Keratinocyte (primary cell): Measurements from ENCODE around the gene LSM4. TPM values are rescaled to one million over a fixed set of nuclear protein-coding genes. Genes with fewer than 3 reads are reported as not detected.
A peak's percentile ranks its signal among the peaks of the same experiment; 100 is the strongest.

Experiments used
- DNase-seq: peaks from one replicate; pipeline ENCODE4 v3.0.0-alpha.2; 2011; ENCODE audit warnings: low read depth, missing footprints, low spot score
- FAIRE-seq: peaks from 2 replicates; lab custom pipeline; 2011; peaks lifted over from hg19 to GRCh38; lab: Jason Lieb, UNC
- H2AFZ ChIP-seq: 2 replicates; pipeline ENCODE4 v1.6.0; 2012; ENCODE audit warnings: low read length, control low read depth, inconsistent platforms; ENCODE audit not compliant: control insufficient read depth
- H3K27ac ChIP-seq: 2 replicates; pipeline ENCODE4 v1.5.1; 2011; ENCODE audit warnings: low read length; ENCODE audit not compliant: control insufficient read depth, insufficient read depth
- H3K27me3 ChIP-seq: 3 replicates; pipeline ENCODE4 v1.6.0; 2011; ENCODE audit warnings: low read length; ENCODE audit not compliant: control insufficient read depth, insufficient read depth; ENCODE audit errors: extremely low read depth
- H3K36me3 ChIP-seq, 2 experiments: 2 replicates in 1 of 2; 3 replicates in 1 of 2; pipeline ENCODE4 v1.5.1; 2011; ENCODE audit warnings: low read length in 2 of 2, mild to moderate bottlenecking in 1 of 2; ENCODE audit not compliant: control insufficient read depth in 2 of 2, insufficient read depth in 2 of 2; ENCODE audit errors: extremely low read depth in 1 of 2
- H3K4me1 ChIP-seq: 3 replicates; pipeline ENCODE4 v1.5.1; 2011; ENCODE audit warnings: low read length; ENCODE audit not compliant: control insufficient read depth, insufficient read depth; ENCODE audit errors: extremely low read depth
- H3K4me2 ChIP-seq: 3 replicates; pipeline ENCODE4 v1.6.0; 2011; ENCODE audit warnings: low read depth, low read length; ENCODE audit not compliant: control insufficient read depth, insufficient read depth; ENCODE audit errors: extremely low read depth
- H3K4me3 ChIP-seq, 3 experiments: fragments of 200-600 bp in 1 of 3; sonication (generic) in 1 of 3; 2 replicates in 2 of 3; 3 replicates in 1 of 3; pipeline ENCODE4 v1.5.1; 2011 to 2016; ENCODE audit warnings: low read length in 3 of 3, mild to moderate bottlenecking in 3 of 3, control low read depth in 2 of 3, inconsistent platforms in 1 of 3, low read depth in 1 of 3, mixed read lengths in 1 of 3, mixed run types in 1 of 3, moderate library complexity in 1 of 3; ENCODE audit not compliant: control insufficient read depth in 2 of 3, insufficient read depth in 2 of 3; ENCODE audit errors: extremely low read depth in 1 of 3
- H3K79me2 ChIP-seq: 2 replicates; pipeline ENCODE4 v1.6.0; 2012; ENCODE audit warnings: low read length; ENCODE audit not compliant: control insufficient read depth, insufficient read depth
- H3K9ac ChIP-seq: 3 replicates; pipeline ENCODE4 v1.6.0; 2011; ENCODE audit warnings: low read length; ENCODE audit not compliant: control insufficient read depth, insufficient read depth; ENCODE audit errors: extremely low read depth
- H3K9me1 ChIP-seq: 3 replicates; pipeline ENCODE4 v1.6.0; 2011; ENCODE audit warnings: low read length; ENCODE audit not compliant: control insufficient read depth, insufficient read depth; ENCODE audit errors: extremely low read depth
- H3K9me3 ChIP-seq: 2 replicates; pipeline ENCODE4 v1.5.1; 2012; ENCODE audit warnings: low read depth, low read length; ENCODE audit not compliant: control insufficient read depth
- H4K20me1 ChIP-seq: 3 replicates; pipeline ENCODE4 v1.6.0; 2011; ENCODE audit warnings: low read length; ENCODE audit not compliant: control insufficient read depth, insufficient read depth; ENCODE audit errors: extremely low read depth
- CTCF ChIP-seq, 3 experiments: IDR thresholded peaks in 1 of 3; conservative IDR thresholded peaks in 1 of 3; optimal IDR thresholded peaks in 1 of 3; 2 replicates in 2 of 3; 3 replicates in 1 of 3; pipeline versions ENCODE3 to v1.5.1; 2011; ENCODE audit warnings: low read length in 3 of 3, mild to moderate bottlenecking in 3 of 3, moderate library complexity in 2 of 3, control low read depth in 1 of 3, inconsistent platforms in 1 of 3; ENCODE audit not compliant: insufficient read depth in 2 of 3; ENCODE audit errors: extremely low read depth in 1 of 3
- EZH2 ChIP-seq: IDR thresholded peaks from one replicate; pipeline ENCODE4 v1.6.1; 2012; ENCODE audit warnings: inconsistent platforms, mild to moderate bottlenecking, low read length, moderate library complexity
- dilution Hi-C: fragments of 300-500 bp; cut with MboI; formaldehyde crosslinking; loops from one replicate; pipeline ENCODE4 v1.7.0; 2020; ENCODE audit warnings: low sequenced_read_pairs; ENCODE audit not compliant: extremely low pct_ligation_motif_present
- polyA plus RNA-seq, 5 experiments: library from polyadenylated mRNA; depleted of rRNA in 3 of 5; stranded (reverse) in 3 of 5; stranded (forward) in 1 of 5; unstranded in 1 of 5; fragments of >200 nt; gene quantifications; 1 replicate in 1 of 5; 2 replicates in 3 of 5; 3 replicates in 1 of 5; pipeline versions ENCODE4 v1.2.1 to v1.2.3, GENCODE V29; 2011 to 2012; ENCODE audit warnings: missing spikeins in 2 of 5, low read depth in 1 of 5, low replicate concordance in 1 of 5

The LSM4 gene
- polyA plus RNA-seq, 1 donor (not counting 4 experiments of a cell fraction or from before 2014, with no cell fraction given), result 162 TPM

GRCh38 chr19:18274219-18274780 lies 48.6 kb downstream of the LSM4 start, which contains the start of gene IQCN:
TSS of gene IQCN (minus strand) at chr19:18274452. CDS start at chr19:18269478, 4,974 bp downstream.
- H4K20me1 ChIP-seq, result peaks cover 8% of the 10 kb centered on the region
- peaks cover 1 to 8% of the 10 kb centered on the region in 2 experiments for H3K36me3 ChIP-seq
- dilution Hi-C loops, result no loop called here
- no peak for DNase-seq
- H2AFZ ChIP-seq, result no peak within 1 kb of the TSS
- FAIRE-seq, result no peak
- H3K9me1 ChIP-seq, result no peaks in the 10 kb centered on the region
- TF ChIP-seq EZH2 (no peak), CTCF (optimal IDR thresholded peaks at IDR 0.05 in 1 of 3, IDR thresholded peaks at IDR 0.05 in 1 of 3, conservative IDR thresholded peaks at IDR 0.05 in 1 of 3; ENCODE audit: extremely low read depth in 1 of 3, insufficient read depth in 2 of 3, low read length in 3 of 3) (no peak)
- H3K9me3 ChIP-seq, result no peaks in the 10 kb centered on the region
- no peak within 1 kb of the TSS for H3K27ac ChIP-seq
- H3K4me3 ChIP-seq, result no peak within 1 kb of the TSS
- no peaks in the 10 kb centered on the region for H3K27me3 ChIP-seq
- peaks cover 14% of the 10 kb centered on the region for H3K79me2 ChIP-seq
- peaks cover 26% of the 10 kb centered on the region for H3K4me1 ChIP-seq
- peak within 1 kb of the TSS; percentile 30 for H3K4me2 ChIP-seq
- H3K9ac ChIP-seq, result peak within 1 kb of the TSS; percentile 31

- no peak for FAIRE-seq
- Histone ChIP-seq H3K4me3 (no peak overlapping the region), H3K9ac (no peak overlapping the region), H3K4me2 (no peak overlapping the region), H3K9me1 (no peaks in the 10 kb centered on the region), H3K36me3 (peaks cover under 1 to 2% of the 10 kb centered on the region in 2 experiments), H2AFZ (no peak overlapping the region), H4K20me1 (peaks cover 2% of the 10 kb centered on the region), H3K4me1 (peaks cover 20% of the 10 kb centered on the region), H3K27ac (no peak overlapping the region), H3K79me2 (peaks cover 8% of the 10 kb centered on the region), H3K27me3 (no peaks in the 10 kb centered on the region), H3K9me3 (no peaks in the 10 kb centered on the region)
- dilution Hi-C loops, result no loop called here
- no peak for TF ChIP-seq EZH2
- no peak for TF ChIP-seq CTCF (optimal IDR thresholded peaks at IDR 0.05 in 1 of 3, IDR thresholded peaks at IDR 0.05 in 1 of 3, conservative IDR thresholded peaks at IDR 0.05 in 1 of 3; ENCODE audit: extremely low read depth in 1 of 3, insufficient read depth in 2 of 3, low read length in 3 of 3)
- no peak for DNase-seq
Observed at GRCh38 chr19:18273561-18274218, 49.2 kb downstream of the LSM4 start.
